ENCODE measurements around the gene RPUSD4. TPM values are rescaled to one million over a fixed set of nuclear protein-coding genes. Genes with fewer than 3 reads are reported as not detected.

Gene RPUSD4
- total RNA-seq, 1 experiment from 2014 or later, result 40.1 TPM

GRCh38 chr11:126188332-126189108, 22.9 kb downstream of the RPUSD4 start:
- Histone ChIP-seq H3K9me2 (ENCODE audit: insufficient read depth) (no peaks in the 10 kb centered on the region), H3K4me2 (ENCODE audit: low read length) (no peak overlapping the region), H4K20me1 (ENCODE audit: insufficient read depth) (no peaks in the 10 kb centered on the region), H3K4me1 (ENCODE audit: control insufficient read depth in 1 of 2, insufficient read depth in 2 of 2, low read length in 2 of 2) (no peaks in the 10 kb centered on the region), H3K9ac (ENCODE audit: low read length) (no peak overlapping the region), H3K27ac (ENCODE audit: low read depth, low read length) (no peak overlapping the region), H3K36me3 (ENCODE audit: control insufficient read depth in 1 of 2, insufficient read depth in 2 of 2, low read length in 2 of 2) (peaks cover 0 to 8% of the 10 kb centered on the region in 2 experiments; a peak in 2 of 4 replicates), H3K4me3 (replicated peaks in 1 of 2; ENCODE audit: low read depth in 1 of 2, low read length in 2 of 2) (no peak overlapping the region), H3K27me3 (ENCODE audit: insufficient read depth, low read length) (no peaks in the 10 kb centered on the region), H3K9me3 (ENCODE audit: control insufficient read depth in 1 of 2, insufficient read depth in 1 of 2, low read depth in 1 of 2, low read length in 2 of 2) (no peaks in the 10 kb centered on the region), H2AFZ (ENCODE audit: low read depth, low read length, poor library complexity, severe bottlenecking) (no peak overlapping the region), H3K79me2 (ENCODE audit: insufficient read depth, low read length) (no peaks in the 10 kb centered on the region)
- POLR2A ChIA-PET, result no interaction called here
- no peak for ATAC-seq
- RAD21 ChIA-PET (ENCODE audit: low non-redundant PET in 1 of 2, low total read pairs in 2 of 2, uncharacterized antibody in 2 of 2, unreplicated experiment in 2 of 2), result no interaction called here
- BruUV-seq (replicated peaks), result no TSS peak
- CTCF ChIA-PET, result no interaction called here
- intact Hi-C loops (cut with micrococcal nuclease), result no loop called here
- TF ChIP-seq, protein P1, sequence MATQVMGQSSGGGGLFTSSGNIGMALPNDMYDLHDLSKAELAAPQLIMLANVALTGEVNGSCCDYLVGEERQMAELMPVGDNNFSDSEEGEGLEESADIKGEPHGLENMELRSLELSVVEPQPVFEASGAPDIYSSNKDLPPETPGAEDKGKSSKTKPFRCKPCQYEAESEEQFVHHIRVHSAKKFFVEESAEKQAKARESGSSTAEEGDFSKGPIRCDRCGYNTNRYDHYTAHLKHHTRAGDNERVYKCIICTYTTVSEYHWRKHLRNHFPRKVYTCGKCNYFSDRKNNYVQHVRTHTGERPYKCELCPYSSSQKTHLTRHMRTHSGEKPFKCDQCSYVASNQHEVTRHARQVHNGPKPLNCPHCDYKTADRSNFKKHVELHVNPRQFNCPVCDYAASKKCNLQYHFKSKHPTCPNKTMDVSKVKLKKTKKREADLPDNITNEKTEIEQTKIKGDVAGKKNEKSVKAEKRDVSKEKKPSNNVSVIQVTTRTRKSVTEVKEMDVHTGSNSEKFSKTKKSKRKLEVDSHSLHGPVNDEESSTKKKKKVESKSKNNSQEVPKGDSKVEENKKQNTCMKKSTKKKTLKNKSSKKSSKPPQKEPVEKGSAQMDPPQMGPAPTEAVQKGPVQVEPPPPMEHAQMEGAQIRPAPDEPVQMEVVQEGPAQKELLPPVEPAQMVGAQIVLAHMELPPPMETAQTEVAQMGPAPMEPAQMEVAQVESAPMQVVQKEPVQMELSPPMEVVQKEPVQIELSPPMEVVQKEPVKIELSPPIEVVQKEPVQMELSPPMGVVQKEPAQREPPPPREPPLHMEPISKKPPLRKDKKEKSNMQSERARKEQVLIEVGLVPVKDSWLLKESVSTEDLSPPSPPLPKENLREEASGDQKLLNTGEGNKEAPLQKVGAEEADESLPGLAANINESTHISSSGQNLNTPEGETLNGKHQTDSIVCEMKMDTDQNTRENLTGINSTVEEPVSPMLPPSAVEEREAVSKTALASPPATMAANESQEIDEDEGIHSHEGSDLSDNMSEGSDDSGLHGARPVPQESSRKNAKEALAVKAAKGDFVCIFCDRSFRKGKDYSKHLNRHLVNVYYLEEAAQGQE (IDR thresholded peaks at IDR 0.05; ENCODE audit: low read depth), result no peak
- TF ChIP-seq ELF1 (IDR thresholded peaks at IDR 0.05; ENCODE audit: borderline replicate concordance, low read depth), result no peak
- TF ChIP-seq ZNF274 (IDR thresholded peaks at IDR 0.05; ENCODE audit: low read depth, low read length), result no peak
- no peak for TF ChIP-seq EZH2phosphoT487 (IDR thresholded peaks at IDR 0.05; ENCODE audit: borderline replicate concordance)
- TF ChIP-seq EZH2 (IDR thresholded peaks at IDR 0.05), result no peak
- TF ChIP-seq MAX (IDR thresholded peaks at IDR 0.05), result no peak
- no peak for TF ChIP-seq CBX3 (IDR thresholded peaks at IDR 0.05; ENCODE audit: low read depth)
- no peak for TF ChIP-seq CEBPB (IDR thresholded peaks at IDR 0.05; ENCODE audit: low read depth)
- no peak for TF ChIP-seq POLR2AphosphoS5 (IDR thresholded peaks at IDR 0.05; ENCODE audit: low read depth, low read length)
- TF ChIP-seq, protein P2, sequence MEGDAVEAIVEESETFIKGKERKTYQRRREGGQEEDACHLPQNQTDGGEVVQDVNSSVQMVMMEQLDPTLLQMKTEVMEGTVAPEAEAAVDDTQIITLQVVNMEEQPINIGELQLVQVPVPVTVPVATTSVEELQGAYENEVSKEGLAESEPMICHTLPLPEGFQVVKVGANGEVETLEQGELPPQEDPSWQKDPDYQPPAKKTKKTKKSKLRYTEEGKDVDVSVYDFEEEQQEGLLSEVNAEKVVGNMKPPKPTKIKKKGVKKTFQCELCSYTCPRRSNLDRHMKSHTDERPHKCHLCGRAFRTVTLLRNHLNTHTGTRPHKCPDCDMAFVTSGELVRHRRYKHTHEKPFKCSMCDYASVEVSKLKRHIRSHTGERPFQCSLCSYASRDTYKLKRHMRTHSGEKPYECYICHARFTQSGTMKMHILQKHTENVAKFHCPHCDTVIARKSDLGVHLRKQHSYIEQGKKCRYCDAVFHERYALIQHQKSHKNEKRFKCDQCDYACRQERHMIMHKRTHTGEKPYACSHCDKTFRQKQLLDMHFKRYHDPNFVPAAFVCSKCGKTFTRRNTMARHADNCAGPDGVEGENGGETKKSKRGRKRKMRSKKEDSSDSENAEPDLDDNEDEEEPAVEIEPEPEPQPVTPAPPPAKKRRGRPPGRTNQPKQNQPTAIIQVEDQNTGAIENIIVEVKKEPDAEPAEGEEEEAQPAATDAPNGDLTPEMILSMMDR (IDR thresholded peaks at IDR 0.05 in 2 of 3, conservative IDR thresholded peaks at IDR 0.05 in 1 of 3; ENCODE audit: borderline replicate concordance in 1 of 3, insufficient read depth in 1 of 3, low read depth in 2 of 3, low read length in 2 of 3), result no peak
- no peak for TF ChIP-seq SIN3A (IDR thresholded peaks at IDR 0.05; ENCODE audit: low read depth)
- TF ChIP-seq ZFX (IDR thresholded peaks at IDR 0.05), result no peak
- TF ChIP-seq SRF (IDR thresholded peaks at IDR 0.05; ENCODE audit: low read depth), result no peak
- TF ChIP-seq, protein P3, sequence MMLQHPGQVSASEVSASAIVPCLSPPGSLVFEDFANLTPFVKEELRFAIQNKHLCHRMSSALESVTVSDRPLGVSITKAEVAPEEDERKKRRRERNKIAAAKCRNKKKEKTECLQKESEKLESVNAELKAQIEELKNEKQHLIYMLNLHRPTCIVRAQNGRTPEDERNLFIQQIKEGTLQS (IDR thresholded peaks at IDR 0.05), result no peak
- TF ChIP-seq RAD21 (IDR thresholded peaks at IDR 0.05; ENCODE audit: low read depth), result no peak
- no peak for TF ChIP-seq POLR2A (IDR thresholded peaks at IDR 0.05; ENCODE audit: borderline replicate concordance, extremely low read depth, insufficient read depth, insufficient read length)
- TF ChIP-seq FOSL1 (IDR thresholded peaks at IDR 0.05; ENCODE audit: low read depth), result no peak
- no peak for TF ChIP-seq SP1 (IDR thresholded peaks at IDR 0.05; ENCODE audit: low read depth)
- no peak for DNase-seq (ENCODE audit: low read depth, low spot score)

Data from HCT116 (cell line).